HUES48 (cell line): ENCODE data around the gene FAM151B.
A peak's percentile ranks its signal among the peaks of the same experiment; 100 is the strongest.
"Not testable (repeated sequence)": the region's sequence is repeated elsewhere in the genome, so short reads cannot be mapped to it uniquely, and the experiment has no call there.

Experiments
- H3K27ac ChIP-seq: one replicate; pipeline ENCODE4 v1.7.0; 2013; ENCODE audit warnings: low read depth, low read length, inconsistent platforms
- H3K27me3 ChIP-seq: 2 replicates; pipeline ENCODE4 v1.6.1; 2013; ENCODE audit warnings: mild to moderate bottlenecking, low read length; ENCODE audit not compliant: control insufficient read depth, insufficient read depth
- H3K36me3 ChIP-seq: 2 replicates; pipeline ENCODE4 v1.6.1; 2013; ENCODE audit warnings: low read length; ENCODE audit not compliant: control insufficient read depth, insufficient read depth
- H3K4me1 ChIP-seq: 2 replicates; pipeline ENCODE4 v1.6.1; 2013; ENCODE audit warnings: mild to moderate bottlenecking, low read length; ENCODE audit not compliant: control insufficient read depth, insufficient read depth
- H3K4me3 ChIP-seq: 2 replicates; pipeline ENCODE4 v1.5.1; 2013; ENCODE audit warnings: mild to moderate bottlenecking, low read depth, low read length
- H3K9ac ChIP-seq: 2 replicates; pipeline ENCODE4 v1.6.1; 2013; ENCODE audit warnings: mild to moderate bottlenecking, low read depth, low read length, moderate library complexity
- H3K9me3 ChIP-seq: 2 replicates; pipeline ENCODE4 v1.6.1; 2013; ENCODE audit warnings: low read length; ENCODE audit not compliant: control insufficient read depth, insufficient read depth

The FAM151B gene

GRCh38 chr5:80566711-80567259 is 78.9 kb downstream of the FAM151B start:
- Histone ChIP-seq H3K27me3 (peaks cover 65% of the 10 kb centered on the region), H3K4me1 (peaks cover 9% of the 10 kb centered on the region), H3K27ac (no peak overlapping the region), H3K9me3 (no peaks in the 10 kb centered on the region), H3K36me3 (no peaks in the 10 kb centered on the region), H3K4me3 (no peak overlapping the region), H3K9ac (no peak overlapping the region)

DNA sequence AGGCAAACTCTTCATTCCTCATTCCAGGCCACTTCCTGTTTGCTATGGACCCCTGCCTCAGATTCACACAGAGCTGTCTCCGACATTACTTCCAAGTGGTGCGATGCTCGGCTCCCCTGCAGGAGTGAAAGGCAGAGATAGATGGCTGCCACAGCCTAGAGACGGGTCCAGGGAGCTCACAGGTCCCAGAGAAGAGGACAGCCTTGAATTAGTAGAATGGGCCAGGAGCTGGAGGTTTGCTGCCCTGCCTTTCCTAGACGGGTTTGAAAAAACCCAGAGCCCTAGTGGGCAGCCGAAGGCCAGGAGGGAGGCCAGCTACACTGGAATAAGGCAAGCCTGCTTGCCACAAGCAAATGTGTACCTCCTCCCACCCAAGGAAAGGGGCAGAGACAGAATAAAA is 80.4 kb downstream of the FAM151B start:
- Histone ChIP-seq H3K36me3 (no peaks in the 10 kb centered on the region), H3K27me3 (peaks cover 76% of the 10 kb centered on the region), H3K4me1 (no peaks in the 10 kb centered on the region; the same call in 1 of the 2 replicates), H3K9ac (no peak overlapping the region), H3K4me3 (no peak overlapping the region), H3K9me3 (no peaks in the 10 kb centered on the region), H3K27ac (no peak overlapping the region)

DNA sequence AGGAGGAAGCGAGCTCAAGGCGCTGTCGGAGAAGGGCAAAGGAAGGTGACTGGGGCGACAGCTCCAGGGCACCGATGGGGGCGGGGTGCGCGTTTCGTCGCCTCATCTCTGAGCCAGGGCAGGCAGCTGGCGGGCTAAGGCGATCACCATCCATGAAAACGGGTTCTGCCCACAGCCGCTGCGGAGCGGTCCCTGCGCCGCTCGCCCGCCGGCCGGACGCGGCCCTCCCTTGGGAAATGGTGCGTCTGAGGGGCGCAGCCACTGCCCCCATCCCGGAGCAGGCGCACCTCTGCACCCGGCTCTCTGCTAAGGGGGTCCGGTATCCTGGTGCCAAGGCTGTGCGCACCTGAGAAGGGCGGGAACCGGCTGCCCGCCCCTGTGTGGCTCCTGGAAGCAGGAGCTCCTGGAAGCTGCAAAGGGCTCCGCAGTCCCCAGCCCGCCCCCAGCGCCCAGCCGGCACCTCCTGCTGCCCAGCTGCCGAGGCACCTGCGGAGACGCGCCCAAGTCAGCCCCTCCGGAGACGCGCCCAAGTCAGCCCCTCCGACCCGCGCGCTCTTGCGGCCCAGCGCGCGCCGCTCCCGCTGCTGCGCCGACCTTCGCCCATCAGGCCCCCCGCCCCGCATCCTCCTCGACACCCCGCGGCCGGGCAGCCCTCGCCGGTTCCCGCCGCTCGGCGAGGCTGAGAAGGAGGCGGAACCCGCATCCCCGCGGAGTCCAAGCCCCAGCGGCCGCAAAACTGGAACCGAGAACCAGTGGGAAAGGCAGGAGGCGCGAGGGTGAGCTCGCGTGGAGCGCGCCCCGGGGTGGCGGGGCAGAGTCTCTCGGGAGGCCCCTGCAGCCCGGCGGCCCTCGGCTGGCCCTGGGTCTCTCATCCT is 81.4 kb downstream of the FAM151B start:
- Histone ChIP-seq H3K27ac (no peak overlapping the region), H3K4me1 (no peaks in the 10 kb centered on the region; the same call in 1 of the 2 replicates), H3K4me3 (peak overlapping the region; percentile 54), H3K9ac (no peak overlapping the region; the same call in 1 of the 2 replicates), H3K27me3 (peaks cover 75% of the 10 kb centered on the region), H3K36me3 (no peaks in the 10 kb centered on the region), H3K9me3 (no peaks in the 10 kb centered on the region)

- H3K36me3 ChIP-seq: no peaks in the 10 kb centered on the region
- no peak within 1 kb of the TSS for H3K27ac ChIP-seq
- peak within 1 kb of the TSS; percentile 54 for H3K4me3 ChIP-seq
- H3K27me3 ChIP-seq: peaks cover 75% of the 10 kb centered on the region
- no peaks in the 10 kb centered on the region; the same call in 1 of the 2 replicates for H3K4me1 ChIP-seq
- no peak within 1 kb of the TSS; the same call in 1 of the 2 replicates for H3K9ac ChIP-seq
- H3K9me3 ChIP-seq: no peaks in the 10 kb centered on the region
Observed at GRCh38 chr5:80569961-80570786, 82.3 kb downstream of the FAM151B start, which contains the start of gene ANKRD34B. Gene ANKRD34B (minus strand): TSS chr5:80570280. CDS start chr5:80560019, 10,261 bp downstream.

- Histone ChIP-seq H3K27ac (no peak overlapping the region), H3K9me3 (no peaks in the 10 kb centered on the region), H3K4me1 (no peaks in the 10 kb centered on the region; the same call in 1 of the 2 replicates), H3K27me3 (peaks cover 52% of the 10 kb centered on the region), H3K9ac (no peak overlapping the region), H3K36me3 (no peaks in the 10 kb centered on the region), H3K4me3 (no peak overlapping the region)
Observed at GRCh38 chr5:80573062-80573461, 85.2 kb downstream of the FAM151B start.

DNA sequence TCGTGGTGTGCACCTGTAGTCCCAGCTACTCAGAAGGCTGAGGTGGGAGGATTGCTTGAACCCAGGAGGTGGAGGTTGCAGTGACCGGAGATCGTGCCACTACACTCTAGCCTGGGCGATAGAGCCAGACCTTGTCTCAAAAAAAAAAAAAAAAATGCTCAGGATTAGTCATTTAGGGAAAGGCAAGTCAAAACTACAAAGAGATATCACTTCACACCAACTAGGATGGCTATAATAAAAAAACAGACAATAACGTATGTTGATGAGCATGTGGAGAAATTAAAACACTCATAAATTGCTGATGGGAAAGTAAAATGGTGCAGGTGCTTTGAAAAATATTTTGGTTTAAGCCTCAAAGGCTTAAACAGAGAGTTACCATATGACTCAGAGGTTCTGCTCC is 88.5 kb downstream of the FAM151B start:
- H3K27me3 ChIP-seq: peaks cover 19% of the 10 kb centered on the region
- H3K4me1 ChIP-seq: no peaks in the 10 kb centered on the region
- H3K27ac ChIP-seq: no peak overlapping the region
- no peak overlapping the region for H3K9ac ChIP-seq
- no peak overlapping the region for H3K4me3 ChIP-seq
- H3K9me3 ChIP-seq: no peaks in the 10 kb centered on the region
- H3K36me3 ChIP-seq: no peaks in the 10 kb centered on the region

DNA sequence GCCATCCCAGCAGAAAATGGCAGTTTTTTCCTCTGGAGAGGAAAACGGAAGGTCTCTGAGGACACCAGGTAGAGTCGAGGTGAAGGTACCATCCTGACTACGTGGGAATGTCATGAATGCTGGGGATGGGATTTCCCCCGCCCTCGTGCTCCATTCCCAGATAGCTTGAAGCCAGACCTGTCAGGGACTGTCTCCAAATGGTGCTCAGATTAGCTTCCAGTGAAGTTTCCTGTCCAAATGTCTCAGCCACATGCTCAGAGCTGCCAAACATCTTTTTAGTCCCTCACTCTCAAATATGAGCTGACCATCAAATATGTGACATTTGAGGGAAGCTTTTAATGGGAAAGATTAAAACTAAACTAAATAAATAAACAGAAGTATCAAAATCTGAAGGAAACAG is 89.8 kb downstream of the FAM151B start:
- Histone ChIP-seq H3K4me3 (no peak overlapping the region), H3K27me3 (peaks cover 6% of the 10 kb centered on the region; the same call in 1 of the 2 replicates), H3K4me1 (no peaks in the 10 kb centered on the region)

GRCh38 chr5:80579050-80579449 is 91.2 kb downstream of the FAM151B start:
- Histone ChIP-seq H3K36me3 (no peaks in the 10 kb centered on the region), H3K27me3 (no peaks in the 10 kb centered on the region), H3K4me1 (no peaks in the 10 kb centered on the region), H3K9ac (no peak overlapping the region), H3K9me3 (no peaks in the 10 kb centered on the region), H3K4me3 (no peak overlapping the region), H3K27ac (no peak overlapping the region)

More for the DNA sequence above, 89.8 kb downstream of the FAM151B start:
- Histone ChIP-seq H3K9ac (no peak overlapping the region), H3K36me3 (no peaks in the 10 kb centered on the region), H3K27ac (no peak overlapping the region), H3K9me3 (no peaks in the 10 kb centered on the region)

GRCh38 chr5:80580291-80580690 is 92.4 kb downstream of the FAM151B start:
- not testable (repeated sequence) for H3K36me3 ChIP-seq, H3K4me1 ChIP-seq, H3K27me3 ChIP-seq, H3K9ac ChIP-seq, H3K27ac ChIP-seq, H3K4me3 ChIP-seq, H3K9me3 ChIP-seq

DNA sequence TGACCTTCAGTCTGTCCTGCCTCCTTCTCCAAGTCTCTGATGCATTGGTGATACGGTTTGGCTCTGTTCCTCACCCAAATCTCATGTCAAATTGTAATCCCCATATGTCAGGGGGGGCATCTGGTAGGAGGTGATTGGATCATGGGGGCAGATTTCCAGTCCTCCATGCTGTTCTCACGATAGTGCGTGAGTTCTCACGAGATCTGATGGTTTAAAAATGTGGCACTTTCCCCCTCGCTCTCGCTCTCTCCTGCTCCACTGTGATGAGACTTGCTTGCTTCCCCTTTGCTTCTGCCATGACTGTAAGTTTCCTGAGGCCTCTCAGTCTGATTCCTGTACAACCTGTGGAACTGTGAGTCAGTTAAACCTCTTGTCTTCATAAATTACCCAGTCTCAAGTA is 96.9 kb downstream of the FAM151B start:
- Histone ChIP-seq H3K27ac (no peak overlapping the region), H3K9ac (no peak overlapping the region), H3K36me3 (no peaks in the 10 kb centered on the region), H3K9me3 (no peaks in the 10 kb centered on the region), H3K27me3 (no peaks in the 10 kb centered on the region), H3K4me3 (no peak overlapping the region), H3K4me1 (no peaks in the 10 kb centered on the region)
